Smooth muscle cell (in vitro differentiated cells): ENCODE results near the gene LMF1. TPM values are rescaled to one million over a fixed set of nuclear protein-coding genes. Genes with fewer than 3 reads are reported as not detected.
"Not testable (repeated sequence)": the region's sequence is repeated elsewhere in the genome, so short reads cannot be mapped to it uniquely, and the experiment has no call there.

Source experiments
- DNase-seq: peaks from one replicate; lab custom pipeline; 2025; ENCODE audit not compliant: unreplicated experiment; lab: John Stamatoyannopoulos, UW
- H2AFZ ChIP-seq: fragments of 200-600 bp; sonication (generic); 2 replicates; pipeline ENCODE4 v1.6.0; 2016; ENCODE audit warnings: antibody characterized with exemption, low read depth, mild to moderate bottlenecking
- H3F3A ChIP-seq: fragments of 200-600 bp; sonication (generic); 2 replicates; pipeline ENCODE4 v1.6.0; 2017; ENCODE audit warnings: antibody characterized with exemption, low read depth
- H3K27ac ChIP-seq: fragments of 200-600 bp; sonication (generic); 2 replicates; pipeline ENCODE4 v1.5.1; 2016; ENCODE audit warnings: low read depth, mild to moderate bottlenecking
- H3K27me3 ChIP-seq: fragments of 200-600 bp; sonication (generic); 2 replicates; pipeline ENCODE4 v1.6.1; 2016; ENCODE audit warnings: low read depth, mild to moderate bottlenecking
- H3K36me3 ChIP-seq: fragments of 200-600 bp; sonication (generic); 2 replicates; pipeline ENCODE4 v1.5.1; 2016; ENCODE audit warnings: low read depth
- H3K4me1 ChIP-seq: fragments of 200-600 bp; sonication (generic); 2 replicates; pipeline ENCODE4 v1.5.1; 2016; ENCODE audit warnings: low read depth
- H3K4me2 ChIP-seq: fragments of 200-600 bp; sonication (generic); 2 replicates; pipeline ENCODE4 v1.6.0; 2016; ENCODE audit warnings: mild to moderate bottlenecking
- H3K4me3 ChIP-seq: fragments of 200-600 bp; sonication (generic); 2 replicates; pipeline ENCODE4 v1.5.1; 2016; ENCODE audit warnings: mild to moderate bottlenecking
- H3K79me2 ChIP-seq: fragments of 200-600 bp; sonication (generic); 2 replicates; pipeline ENCODE4 v1.6.0; 2016; ENCODE audit warnings: low read depth, mild to moderate bottlenecking
- H3K9ac ChIP-seq: fragments of 200-600 bp; sonication (generic); 2 replicates; pipeline ENCODE4 v1.6.0; 2016; ENCODE audit warnings: low read depth
- H3K9me3 ChIP-seq: fragments of 200-600 bp; sonication (generic); replicated peaks from 2 replicates; pipeline ENCODE4 v1.5.1; 2016; ENCODE audit warnings: low read depth
- H4K20me1 ChIP-seq: fragments of 200-600 bp; sonication (generic); 2 replicates; pipeline ENCODE4 v1.6.0; 2016; ENCODE audit warnings: low read depth
- CTCF ChIP-seq: fragments of 200-600 bp; sonication (generic); IDR thresholded peaks from 2 replicates; pipeline ENCODE4 v1.5.1; 2017; ENCODE audit warnings: borderline replicate concordance, mild to moderate bottlenecking, antibody characterized with exemption; ENCODE audit not compliant: insufficient read depth, poor library complexity, severe bottlenecking
- WGBS: methylation state at CpG from one replicate; pipeline ENCODE4 v1.1.7; 2016; ENCODE audit warnings: low lambda C conversion rate; 5-methylcytosine and 5-hydroxymethylcytosine counted together
- polyA plus RNA-seq: library from polyadenylated mRNA; unstranded; fragments of >200 nt; fragmentation: Nextera tagmentation; extraction: Ambion mirVana; gene quantifications from 2 replicates; pipeline ENCODE4 v1.2.1, GENCODE V29; 2016
- total RNA-seq: library from RNA; depleted of rRNA; stranded (reverse); fragments of >200 nt; gene quantifications from 2 replicates; pipeline ENCODE4 v1.2.3, GENCODE V29; 2014

The LMF1 gene
- total and polyA plus RNA-seq, 2 experiments from 2014 or later = 25.3 to 29.8 TPM

GRCh38 chr16:821751-822150 is 149.0 kb downstream of the LMF1 start:
- Histone ChIP-seq H3F3A (no peaks in the 10 kb centered on the region), H2AFZ (no peak overlapping the region), H3K9me3 (no peaks in the 10 kb centered on the region), H3K27me3 (no peaks in the 10 kb centered on the region), H3K36me3 (no peaks in the 10 kb centered on the region), H3K4me3 (no peak overlapping the region), H3K4me2 (no peak overlapping the region), H4K20me1 (no peaks in the 10 kb centered on the region), H3K27ac (no peak overlapping the region), H3K9ac (no peak overlapping the region), H3K79me2 (no peaks in the 10 kb centered on the region), H3K4me1 (no peaks in the 10 kb centered on the region)
- 80% methylated on average over 13 of the region's 13 CpGs for WGBS
- no peak for TF ChIP-seq CTCF
- no peak for DNase-seq

GRCh38 chr16:820748-821147 is 150.0 kb downstream of the LMF1 start:
- Histone ChIP-seq H3K4me1 (no peaks in the 10 kb centered on the region), H3F3A (no peaks in the 10 kb centered on the region), H3K36me3 (no peaks in the 10 kb centered on the region), H2AFZ (no peak overlapping the region), H3K27ac (no peak overlapping the region), H3K4me2 (no peak overlapping the region), H3K27me3 (no peaks in the 10 kb centered on the region), H3K79me2 (no peaks in the 10 kb centered on the region), H3K9me3 (no peaks in the 10 kb centered on the region), H4K20me1 (no peaks in the 10 kb centered on the region), H3K9ac (no peak overlapping the region), H3K4me3 (no peak overlapping the region)
- DNase-seq = no peak
- WGBS = 80% methylated on average over 12 of the region's 12 CpGs
- TF ChIP-seq CTCF = no peak

- 87% methylated on average over 10 of the region's 10 CpGs for WGBS
Observed at GRCh38 chr16:820044-820408, 150.8 kb downstream of the LMF1 start.

GRCh38 chr16:819336-820043 is 151.3 kb downstream of the LMF1 start:
- Histone ChIP-seq H3K27ac (no peak overlapping the region), H3K4me1 (no peaks in the 10 kb centered on the region), H3K9me3 (no peaks in the 10 kb centered on the region), H3K4me2 (no peak overlapping the region), H4K20me1 (no peaks in the 10 kb centered on the region), H3K27me3 (no peaks in the 10 kb centered on the region), H3K36me3 (no peaks in the 10 kb centered on the region), H2AFZ (no peak overlapping the region), H3F3A (no peaks in the 10 kb centered on the region), H3K9ac (no peak overlapping the region), H3K4me3 (no peak overlapping the region), H3K79me2 (no peaks in the 10 kb centered on the region)
- WGBS = 87% methylated on average over 23 of the region's 23 CpGs
- no peak for TF ChIP-seq CTCF
- no peak for DNase-seq

More at GRCh38 chr16:820044-820408, 150.8 kb downstream of the LMF1 start:
- H4K20me1 ChIP-seq, H3F3A ChIP-seq, H3K4me1 ChIP-seq, H3K9me3 ChIP-seq, DNase-seq, H3K27ac ChIP-seq, H3K9ac ChIP-seq, H3K36me3 ChIP-seq, H2AFZ ChIP-seq, H3K79me2 ChIP-seq, H3K27me3 ChIP-seq, H3K4me2 ChIP-seq, H3K4me3 ChIP-seq: not testable (repeated sequence)
